CD14-positive monocyte (primary cell): ENCODE measurements around the gene UBAP2. TPM values are rescaled to one million over a fixed set of nuclear protein-coding genes. Genes with fewer than 3 reads are reported as not detected.
"Not testable (repeated sequence)": the region's sequence is repeated elsewhere in the genome, so short reads cannot be mapped to it uniquely, and the experiment has no call there.

Experiments used
- DNase-seq, 3 donors: peaks; one replicate each; pipeline ENCODE4 v3.0.0-alpha.2; 2011 to 2022
- H2AFZ ChIP-seq: 2 replicates; pipeline ENCODE4 v1.6.0; 2012; ENCODE audit warnings: mild to moderate bottlenecking, low read depth, low read length, inconsistent platforms; ENCODE audit not compliant: insufficient read depth, poor library complexity, severe bottlenecking
- H3K27ac ChIP-seq, 2 donors: 1 replicate in 1 of 2; 2 replicates in 1 of 2; pipeline ENCODE4 v1.5.1; 2012 to 2013; ENCODE audit warnings: low read length in 2 of 2, control low read depth in 1 of 2, inconsistent platforms in 1 of 2, low read depth in 1 of 2, mild to moderate bottlenecking in 1 of 2
- H3K27me3 ChIP-seq, 2 donors: one replicate each; pipeline versions ENCODE4 v1.6.0 to v1.6.1; 2011 to 2013; ENCODE audit warnings: low read length in 2 of 2; ENCODE audit not compliant: control insufficient read depth in 2 of 2, insufficient read depth in 2 of 2
- H3K36me3 ChIP-seq, 2 donors: replicated peaks in 1 of 2; 1 replicate in 1 of 2; 2 replicates in 1 of 2; pipeline versions ENCODE4 v1.5.1 to v1.6.1; 2012 to 2013; ENCODE audit warnings: low read length in 2 of 2, control low read depth in 1 of 2, inconsistent platforms in 1 of 2, mild to moderate bottlenecking in 1 of 2; ENCODE audit not compliant: insufficient read depth in 2 of 2, control insufficient read depth in 1 of 2
- H3K4me1 ChIP-seq, 2 donors: 1 replicate in 1 of 2; 2 replicates in 1 of 2; pipeline versions ENCODE4 v1.5.1 to v1.6.1; 2012 to 2013; ENCODE audit warnings: low read length in 2 of 2, control low read depth in 1 of 2, inconsistent platforms in 1 of 2, mild to moderate bottlenecking in 1 of 2, moderate library complexity in 1 of 2; ENCODE audit not compliant: insufficient read depth in 2 of 2, control insufficient read depth in 1 of 2
- H3K4me2 ChIP-seq: replicated peaks from 2 replicates; pipeline ENCODE3; 2012; ENCODE audit warnings: low read length, moderate library complexity, mild to moderate bottlenecking; ENCODE audit not compliant: poor library complexity, severe bottlenecking; ENCODE audit errors: extremely low read depth
- H3K4me3 ChIP-seq, 3 experiments: fragments of 200-600 bp in 1 of 3; sonication (generic) in 1 of 3; replicated peaks in 1 of 3; 1 replicate in 2 of 3; 2 replicates in 1 of 3; pipeline ENCODE4 v1.5.1; 2011 to 2013; ENCODE audit warnings: low read length in 3 of 3, mild to moderate bottlenecking in 3 of 3, control low read depth in 2 of 3, low read depth in 2 of 3, inconsistent platforms in 1 of 3, moderate library complexity in 1 of 3
- H3K79me2 ChIP-seq: 2 replicates; pipeline ENCODE4 v1.6.0; 2012; ENCODE audit warnings: mild to moderate bottlenecking, control low read depth, inconsistent platforms, low read length, moderate library complexity; ENCODE audit not compliant: insufficient read depth
- H3K9ac ChIP-seq: 2 replicates; pipeline ENCODE4 v1.6.0; 2017; ENCODE audit warnings: low read length, mild to moderate bottlenecking; ENCODE audit not compliant: insufficient read depth, poor library complexity, severe bottlenecking
- H3K9me3 ChIP-seq, 2 donors: replicated peaks in 1 of 2; 1 replicate in 1 of 2; 2 replicates in 1 of 2; pipeline versions ENCODE4 v1.5.1 to v1.6.1; 2012 to 2013; ENCODE audit warnings: low read length in 2 of 2, control low read depth in 1 of 2; ENCODE audit not compliant: control insufficient read depth in 1 of 2, insufficient read depth in 1 of 2
- H4K20me1 ChIP-seq: 2 replicates; pipeline ENCODE4 v1.6.0; 2012; ENCODE audit warnings: mild to moderate bottlenecking, low read length, control low read depth, moderate library complexity; ENCODE audit not compliant: insufficient read depth
- H3K27ac Mint-ChIP-seq, 7 donors: one replicate each; pipeline ENCODE4 v1.8.0; 2020; ENCODE audit warnings: mild to moderate bottlenecking in 7 of 7, mixed read lengths in 7 of 7, moderate library complexity in 6 of 7, inconsistent platforms in 2 of 7
- H3K27me3 Mint-ChIP-seq, 3 donors: one replicate each; pipeline ENCODE4 v1.8.0; 2021 to 2022; ENCODE audit warnings: low read depth in 3 of 3, mild to moderate bottlenecking in 3 of 3, mixed read lengths in 3 of 3, moderate library complexity in 3 of 3, inconsistent platforms in 1 of 3
- H3K36me3 Mint-ChIP-seq, 2 donors: one replicate each; pipeline ENCODE4 v1.8.0; 2020; ENCODE audit warnings: mixed read lengths in 2 of 2, inconsistent platforms in 1 of 2, mild to moderate bottlenecking in 1 of 2
- H3K4me1 Mint-ChIP-seq: one replicate; pipeline ENCODE4 v1.8.0; 2020; ENCODE audit warnings: mild to moderate bottlenecking, mixed read lengths
- H3K4me3 Mint-ChIP-seq, 2 donors: one replicate each; pipeline ENCODE4 v1.8.0; 2020; ENCODE audit warnings: mild to moderate bottlenecking in 2 of 2, mixed read lengths in 2 of 2, moderate library complexity in 1 of 2
- H3K9me3 Mint-ChIP-seq, 7 donors: one replicate each; pipeline ENCODE4 v1.8.0; 2020 to 2022; ENCODE audit warnings: mixed read lengths in 7 of 7, mild to moderate bottlenecking in 6 of 7, moderate library complexity in 6 of 7, inconsistent platforms in 2 of 7
- CTCF ChIP-seq: fragments of 200-600 bp; IDR thresholded peaks from one replicate; pipeline ENCODE4 v1.8.0; 2022; ENCODE audit warnings: antibody characterized with exemption, mild to moderate bottlenecking
- WGBS: methylation state at CpG from one replicate; pipeline ENCODE4 v1.1.5; 2013; ENCODE audit warnings: missing lambda C conversion rate; ENCODE audit not compliant: insufficient coverage; 5-methylcytosine and 5-hydroxymethylcytosine counted together
- intact Hi-C, 2 donors: fragments of 100-400 bp; cut with micrococcal nuclease; formaldehyde crosslinking; loops; one replicate each; pipeline versions ENCODE4 v1.15.0 to v1.15.1; 2023
- polyA plus RNA-seq, 3 donors: library from polyadenylated mRNA; depleted of rRNA in 1 of 3; unstranded in 2 of 3; stranded (reverse) in 1 of 3; fragments of 300-500 nt in 2 of 3; fragments of >200 nt in 1 of 3; fragmentation: Illumina TruSeq in 2 of 3; gene quantifications; 1 replicate in 2 of 3; 2 replicates in 1 of 3; pipeline ENCODE4 v1.2.3, GENCODE V29; 2012 to 2021

UBAP2 gene
- polyA plus RNA-seq, 3 donors, result 4.3 to 13.0 (median 5.7) TPM

GRCh38 chr9:34045903-34046302, 2.8 kb downstream of the UBAP2 start:
- Histone ChIP-seq H3K79me2 (peaks cover 78% of the 10 kb centered on the region), H3K9ac (no peak overlapping the region), H3K36me3 (peaks cover under 1 to 18% of the 10 kb centered on the region in 2 donors), H4K20me1 (peaks cover 7% of the 10 kb centered on the region), H2AFZ (no peak overlapping the region), H3K4me2 (no peak overlapping the region), H3K27ac (no peak overlapping the region), H3K27me3 (no peaks in the 10 kb centered on the region), H3K4me1 (peaks cover 23 to 31% of the 10 kb centered on the region in 2 donors), H3K9me3 (no peaks in the 10 kb centered on the region), H3K4me3 (no peak overlapping the region)
- H3K27ac Mint-ChIP-seq, result peak overlapping the region in 1 of 7 donors; percentile 43
- TF ChIP-seq CTCF, result no peak
- H3K36me3 Mint-ChIP-seq, result peaks cover 2 to 13% of the 10 kb centered on the region in 2 donors
- no peak overlapping the region for H3K4me3 Mint-ChIP-seq
- H3K27me3 Mint-ChIP-seq, result peaks cover 0 to 1% (median 0%) of the 10 kb centered on the region in 3 donors
- WGBS, result 85% methylated on average over 1 of the region's 3 CpGs
- no peaks in the 10 kb centered on the region for H3K9me3 Mint-ChIP-seq
- intact Hi-C loops, result no loop called here
- peaks cover 26% of the 10 kb centered on the region for H3K4me1 Mint-ChIP-seq
- DNase-seq, result no peak

GRCh38 chr9:34042074-34042473, 6.6 kb downstream of the UBAP2 start:
- peaks cover 6 to 24% of the 10 kb centered on the region in 2 donors for H3K36me3 ChIP-seq
- 96% methylated on average over 4 of the region's 10 CpGs for WGBS
- H3K4me3 ChIP-seq, intact Hi-C loops, H3K4me3 Mint-ChIP-seq, H3K27ac ChIP-seq, H3K4me2 ChIP-seq, H3K4me1 Mint-ChIP-seq, H3K27me3 Mint-ChIP-seq, H3K9me3 Mint-ChIP-seq, H2AFZ ChIP-seq, H3K27me3 ChIP-seq, H3K9ac ChIP-seq, H4K20me1 ChIP-seq, DNase-seq, H3K9me3 ChIP-seq: not testable (repeated sequence)
- Mint-ChIP-seq H3K36me3 (peaks cover 6 to 34% of the 10 kb centered on the region in 2 donors), H3K27ac (peak overlapping the region in 2 of 7 donors; percentile 37 to 46)
- peaks cover 83% of the 10 kb centered on the region for H3K79me2 ChIP-seq
- peaks cover 6 to 10% of the 10 kb centered on the region in 2 donors for H3K4me1 ChIP-seq

GRCh38 chr9:34038851-34039250, 9.8 kb downstream of the UBAP2 start:
- intact Hi-C loops, H3K27ac Mint-ChIP-seq, H3K27ac ChIP-seq, H3K9me3 ChIP-seq, H2AFZ ChIP-seq, H3K9ac ChIP-seq, H3K4me1 Mint-ChIP-seq, H3K9me3 Mint-ChIP-seq, DNase-seq, H3K4me3 ChIP-seq, H3K4me3 Mint-ChIP-seq, H3K4me1 ChIP-seq, H4K20me1 ChIP-seq, H3K27me3 Mint-ChIP-seq, H3K4me2 ChIP-seq, H3K27me3 ChIP-seq: not testable (repeated sequence)
- peaks cover 10 to 37% of the 10 kb centered on the region in 2 donors for H3K36me3 Mint-ChIP-seq
- H3K79me2 ChIP-seq, result peaks cover 78% of the 10 kb centered on the region
- peaks cover 6 to 24% of the 10 kb centered on the region in 2 donors for H3K36me3 ChIP-seq
- 97% methylated on average over 18 of the region's 37 CpGs for WGBS
